ENCODE data around the gene RILPL1. TPM values are rescaled to one million over a fixed set of nuclear protein-coding genes. Genes with fewer than 3 reads are reported as not detected.

RILPL1 gene
- total and polyA plus RNA-seq, 9 of the 15 experiments (the other 6 are each of a cell fraction or from before 2014, with no cell fraction given) = 0.25 to 10.6 (median 8.6) TPM

- no peak for TF ChIP-seq ARID3B (CRISPR knock-in tag; IDR thresholded peaks at IDR 0.05; ENCODE audit: borderline replicate concordance)
- TF ChIP-seq CBX5 (IDR thresholded peaks at IDR 0.05; ENCODE audit: borderline replicate concordance, low read depth) = no peak
- peak; percentile 91 for TF ChIP-seq FIP1L1 (IDR thresholded peaks at IDR 0.05; ENCODE audit: low read depth, low read length, poor library complexity, severe bottlenecking)
- TF ChIP-seq HINFP (tag; conservative IDR thresholded peaks at IDR 0.05; ENCODE audit: low read depth) = no peak
- TF ChIP-seq JUN (IDR thresholded peaks at IDR 0.05; ENCODE audit: borderline replicate concordance, low read depth, low read length) = peak; percentile 31; the same call in 1 of the 2 replicates
- peak; percentile 70; the same call in 1 of the 2 replicates for TF ChIP-seq JUN (CRISPR knock-in tag; IDR thresholded peaks at IDR 0.05; ENCODE audit: borderline replicate concordance)
- TF ChIP-seq E2F8 (IDR thresholded peaks at IDR 0.05; ENCODE audit: low read depth, partially characterized antibody) = peak; percentile 46
- TF ChIP-seq TSHZ1 (CRISPR knock-in tag; IDR thresholded peaks at IDR 0.05) = no peak
- no peak for TF ChIP-seq U2AF2 (optimal IDR thresholded peaks at IDR 0.05; ENCODE audit: low read depth, low read length)
- no peak for TF ChIP-seq ATF2 (CRISPR knock-in tag; IDR thresholded peaks at IDR 0.05)
- TF ChIP-seq ZSCAN32 (CRISPR knock-in tag; IDR thresholded peaks at IDR 0.05) = no peak
- TF ChIP-seq RFX7 (CRISPR knock-in tag; IDR thresholded peaks at IDR 0.05) = no peak
- TF ChIP-seq RAD21 (CRISPR knock-in tag; conservative IDR thresholded peaks at IDR 0.05 in 1 of 2, IDR thresholded peaks at IDR 0.05 in 1 of 2) = no peak
- TF ChIP-seq PHF20 (IDR thresholded peaks at IDR 0.05; ENCODE audit: partially characterized antibody) = peak; percentile 91
- no peak for TF ChIP-seq NFYB (IDR thresholded peaks at IDR 0.05; ENCODE audit: extremely low read depth, insufficient read length)
Measured at GRCh38 chr12:123457980-123458779, 75.3 kb downstream of the RILPL1 start, which contains the start of gene SNRNP35 (continued).

Measured in K562 (cell line).